Dermis blood vessel endothelial cell (primary cell): ENCODE measurements around the gene COPZ1. TPM values are rescaled to one million over a fixed set of nuclear protein-coding genes. Genes with fewer than 3 reads are reported as not detected.
A peak's percentile ranks its signal among the peaks of the same experiment; 100 is the strongest.
"Not testable (repeated sequence)": the region's sequence is repeated elsewhere in the genome, so short reads cannot be mapped to it uniquely, and the experiment has no call there.

Experiments
- DNase-seq: peaks from one replicate; pipeline ENCODE4 v3.0.0; 2010
- total RNA-seq: library from RNA; depleted of rRNA; stranded (reverse); fragments of >200 nt; gene quantifications from 2 replicates; pipeline ENCODE4 v1.2.3, GENCODE V29; 2014

COPZ1 gene
- total RNA-seq, 1 donor from 2014 or later, result 111 TPM

- no peak for DNase-seq
These were observed 29.9 kb upstream of the COPZ1 start for GRCh38 chr12:54294953-54295566.

- no peak for DNase-seq
These were observed 28.4 kb upstream of the COPZ1 start for GRCh38 chr12:54296393-54297099.

- no peak for DNase-seq
These were observed 26.0 kb upstream of the COPZ1 start for GRCh38 chr12:54298904-54299303.

GRCh38 chr12:54299515-54300224, 25.3 kb upstream of the COPZ1 start:
- DNase-seq, result no peak

GRCh38 chr12:54300225-54300731, 24.7 kb upstream of the COPZ1 start:
- DNase-seq, result no peak

GRCh38 chr12:54300732-54301427, 24.1 kb upstream of the COPZ1 start, which contains the start of gene NFE2:
NFE2 (minus strand) TSS chr12:54301015; CDS start chr12:54295248, 5,767 bp downstream.
- peak; percentile 33 for DNase-seq

- no peak for DNase-seq
These were observed 23.4 kb upstream of the COPZ1 start for GRCh38 chr12:54301428-54302048.

- DNase-seq, result no peak
These were observed 21.3 kb upstream of the COPZ1 start for GRCh38 chr12:54303640-54304039.

GRCh38 chr12:54304187-54304810, 20.6 kb upstream of the COPZ1 start:
- DNase-seq, result no peak

GRCh38 chr12:54306925-54307741, 17.8 kb upstream of the COPZ1 start:
- no peak for DNase-seq

GRCh38 chr12:54311051-54311450, 13.9 kb upstream of the COPZ1 start:
- no peak for DNase-seq

GRCh38 chr12:54312309-54312708, 12.6 kb upstream of the COPZ1 start:
- not testable (repeated sequence) for DNase-seq

- DNase-seq, result no peak
These were observed 3.6 kb upstream of the COPZ1 start for GRCh38 chr12:54321363-54321762.

- DNase-seq, result not testable (repeated sequence)
These were observed 645 bp downstream of the COPZ1 start for GRCh38 chr12:54325442-54326109.

- no peak for DNase-seq
These were observed 3.8 kb downstream of the COPZ1 start for GRCh38 chr12:54328595-54329337.

- peak; percentile 39 for DNase-seq
These were observed 4.8 kb downstream of the COPZ1 start for GRCh38 chr12:54329759-54330158.

GRCh38 chr12:54330442-54330841, 5.5 kb downstream of the COPZ1 start:
- no peak for DNase-seq

GRCh38 chr12:54331461-54331860, 6.5 kb downstream of the COPZ1 start:
- DNase-seq, result no peak

- DNase-seq, result no peak
These were observed 8.6 kb downstream of the COPZ1 start for GRCh38 chr12:54333420-54334034.
